Calu3 (cell line): ENCODE data around the gene C19orf25. TPM values are rescaled to one million over a fixed set of nuclear protein-coding genes. Genes with fewer than 3 reads are reported as not detected.

Source experiments
- BruUV-seq: library from RNA; stranded (reverse); fragments of 400-500 nt; replicated peaks from 2 replicates; lab custom pipeline; 2021; lab: Mats Ljungman, UMichigan
- CTCF ChIA-PET: fragments of 300-600 bp; sonication (Branson Sonifier 250); formaldehyde crosslinking; loops from one replicate; lab custom pipeline; 2022; ENCODE audit warnings: antibody characterized with exemption; lab: Charles Lee
- DNase-seq: peaks from one replicate; pipeline ENCODE4 v3.0.0; 2022
- H3K27ac Mint-ChIP-seq: one replicate; pipeline ENCODE4 v1.8.0; 2022; ENCODE audit warnings: mixed read lengths; ENCODE audit not compliant: unreplicated experiment
- H3K27me3 Mint-ChIP-seq: one replicate; pipeline ENCODE4 v1.8.0; 2022; ENCODE audit warnings: mixed read lengths; ENCODE audit not compliant: unreplicated experiment
- H3K36me3 Mint-ChIP-seq: one replicate; pipeline ENCODE4 v1.8.0; 2022; ENCODE audit warnings: mild to moderate bottlenecking, moderate library complexity, mixed read lengths; ENCODE audit not compliant: insufficient read depth, unreplicated experiment
- H3K4me1 Mint-ChIP-seq: one replicate; pipeline ENCODE4 v1.8.0; 2022; ENCODE audit warnings: mild to moderate bottlenecking, low read depth, mixed read lengths; ENCODE audit not compliant: unreplicated experiment
- H3K4me3 Mint-ChIP-seq: one replicate; pipeline ENCODE4 v1.8.0; 2022; ENCODE audit warnings: mild to moderate bottlenecking, low read depth, moderate library complexity, mixed read lengths; ENCODE audit not compliant: unreplicated experiment
- H3K9me3 Mint-ChIP-seq: one replicate; pipeline ENCODE4 v1.8.0; 2022; ENCODE audit warnings: low read depth, mixed read lengths; ENCODE audit not compliant: unreplicated experiment
- CTCF ChIP-seq: fragments of 200-600 bp; IDR thresholded peaks from one replicate; pipeline ENCODE4 v1.8.0; 2022; ENCODE audit warnings: antibody characterized with exemption; ENCODE audit not compliant: unreplicated experiment
- intact Hi-C: fragments of 100-400 bp; cut with micrococcal nuclease; formaldehyde crosslinking; loops from one replicate; pipeline ENCODE4 v1.10.0; 2022; ENCODE audit not compliant: unreplicated experiment
- total RNA-seq: library from RNA; stranded (reverse); gene quantifications from 2 replicates; pipeline ENCODE4 v1.2.3, GENCODE V29; 2022

The C19orf25 gene
- total RNA-seq, 1 experiment from 2014 or later = 33.7 TPM

DNA sequence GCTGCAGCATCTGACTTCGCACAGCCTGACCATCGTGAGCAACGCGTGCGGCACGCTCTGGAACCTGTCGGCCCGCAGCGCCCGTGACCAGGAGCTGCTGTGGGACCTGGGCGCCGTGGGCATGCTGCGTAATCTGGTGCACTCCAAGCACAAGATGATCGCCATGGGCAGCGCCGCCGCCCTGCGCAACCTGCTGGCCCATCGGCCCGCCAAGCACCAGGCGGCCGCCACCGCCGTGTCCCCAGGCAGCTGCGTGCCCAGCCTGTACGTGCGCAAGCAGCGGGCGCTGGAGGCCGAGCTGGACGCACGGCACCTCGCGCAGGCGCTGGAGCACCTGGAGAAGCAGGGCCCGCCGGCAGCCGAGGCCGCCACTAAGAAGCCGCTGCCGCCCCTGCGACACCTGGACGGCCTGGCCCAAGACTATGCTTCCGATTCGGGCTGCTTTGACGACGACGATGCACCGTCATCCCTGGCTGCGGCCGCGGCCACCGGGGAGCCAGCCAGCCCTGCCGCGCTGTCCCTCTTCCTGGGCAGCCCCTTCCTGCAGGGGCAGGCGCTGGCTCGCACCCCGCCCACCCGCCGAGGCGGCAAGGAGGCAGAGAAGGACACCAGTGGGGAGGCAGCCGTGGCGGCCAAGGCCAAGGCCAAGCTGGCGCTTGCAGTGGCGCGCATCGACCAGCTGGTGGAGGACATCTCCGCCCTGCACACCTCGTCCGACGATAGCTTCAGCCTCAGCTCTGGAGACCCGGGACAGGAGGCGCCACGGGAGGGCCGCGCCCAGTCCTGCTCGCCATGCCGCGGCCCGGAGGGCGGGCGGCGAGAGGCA is 13.6 kb downstream of the C19orf25 start:
- DNase-seq = no peak
- Mint-ChIP-seq H3K4me3 (no peak overlapping the region), H3K27me3 (no peaks in the 10 kb centered on the region), H3K4me1 (no peaks in the 10 kb centered on the region), H3K9me3 (no peaks in the 10 kb centered on the region), H3K27ac (no peak overlapping the region), H3K36me3 (peaks cover 6% of the 10 kb centered on the region)
- no peak for TF ChIP-seq CTCF
- intact Hi-C loops = no loop called here
- BruUV-seq = no TSS peak
- CTCF ChIA-PET = interaction anchor here (0.6 kb wide), 1 partner anchor 54 kb away, joined by 6 read pairs; no protein-coding TSS in a partner anchor

GRCh38 chr19:1461862-1462261 is 17.2 kb downstream of the C19orf25 start:
- CTCF ChIA-PET = interaction anchor here (0.7 kb wide), 2 partner anchors 30 to 81 kb away, joined by 3 to 6 read pairs; no protein-coding TSS in a partner anchor
- no peak for DNase-seq
- Mint-ChIP-seq H3K4me1 (no peaks in the 10 kb centered on the region), H3K27ac (no peak overlapping the region), H3K27me3 (peaks cover 26% of the 10 kb centered on the region), H3K4me3 (no peak overlapping the region), H3K36me3 (peaks cover 9% of the 10 kb centered on the region), H3K9me3 (no peaks in the 10 kb centered on the region)
- TF ChIP-seq CTCF = no peak
- no TSS peak for BruUV-seq
- intact Hi-C loops = no loop called here

DNA sequence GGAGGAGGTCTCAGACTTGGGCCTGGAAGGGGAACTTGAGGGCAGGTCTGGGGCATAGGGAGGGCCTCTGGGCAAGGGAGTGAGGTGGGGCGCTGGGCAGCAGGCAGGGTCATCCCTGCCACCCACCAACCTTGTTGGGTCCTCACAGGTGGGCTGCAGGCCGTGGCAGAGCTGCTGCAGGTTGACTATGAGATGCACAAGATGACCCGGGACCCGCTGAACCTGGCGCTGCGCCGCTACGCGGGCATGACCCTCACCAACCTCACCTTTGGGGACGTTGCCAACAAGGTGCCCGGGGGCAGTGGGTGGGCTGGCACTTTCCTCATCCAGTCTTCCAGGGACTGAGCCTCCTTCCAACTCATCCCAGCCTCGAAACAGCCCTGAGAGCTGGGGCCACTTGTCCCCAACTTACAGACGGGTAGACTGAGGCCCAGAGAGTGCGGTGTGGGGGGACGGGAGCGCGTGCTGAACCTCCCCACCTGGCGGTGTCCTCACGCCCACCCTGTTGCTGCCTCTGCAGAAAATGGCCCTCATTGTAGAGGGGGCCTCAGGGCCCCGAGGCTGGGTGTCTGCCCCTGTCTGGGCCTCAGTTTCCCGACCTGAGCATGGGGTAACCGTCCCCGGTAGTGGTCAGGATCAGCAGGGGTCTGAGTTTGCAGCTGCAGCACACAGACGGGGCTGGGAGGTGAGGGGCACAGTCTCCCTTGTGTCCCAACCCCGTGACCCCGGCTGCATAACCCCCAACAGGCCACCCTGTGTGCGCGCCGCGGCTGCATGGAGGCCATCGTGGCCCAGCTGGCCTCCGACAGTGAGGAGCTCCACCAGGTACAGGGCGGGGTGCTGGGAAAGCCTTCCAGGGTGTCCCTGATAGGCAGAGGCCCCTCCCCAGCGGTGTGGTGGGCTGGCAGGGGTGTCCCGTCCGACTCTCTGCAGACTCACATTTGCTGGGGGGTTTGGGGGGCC is 18.7 kb downstream of the C19orf25 start:
- H3K27ac Mint-ChIP-seq = no peak overlapping the region
- DNase-seq = no peak
- H3K27me3 Mint-ChIP-seq = peaks cover 36% of the 10 kb centered on the region
- TF ChIP-seq CTCF = no peak
- H3K9me3 Mint-ChIP-seq = no peaks in the 10 kb centered on the region
- H3K4me1 Mint-ChIP-seq = no peaks in the 10 kb centered on the region
- BruUV-seq = no TSS peak
- H3K36me3 Mint-ChIP-seq = peaks cover 19% of the 10 kb centered on the region
- intact Hi-C loops = no loop called here
- CTCF ChIA-PET = no interaction called here
- no peak overlapping the region for H3K4me3 Mint-ChIP-seq

DNA sequence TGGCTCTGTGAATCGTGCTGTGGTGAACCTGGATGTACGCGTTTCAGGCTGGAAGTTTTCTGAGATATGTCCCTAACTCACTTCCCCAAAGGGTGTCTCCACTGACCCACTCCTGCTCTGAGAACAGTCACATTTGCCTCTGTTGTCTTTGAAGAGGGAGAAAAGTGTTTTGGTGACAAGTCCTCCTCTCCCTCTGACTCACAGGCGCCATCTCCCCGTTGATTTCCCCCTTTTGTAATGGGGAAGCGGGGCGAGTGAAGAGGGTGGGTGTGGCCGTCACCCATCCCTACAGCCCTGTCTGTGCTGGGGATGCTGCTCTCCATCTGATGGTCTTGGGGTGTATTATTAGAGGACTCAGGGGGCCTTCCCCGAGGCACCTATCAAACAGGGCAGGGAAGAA is 19.5 kb downstream of the C19orf25 start:
- intact Hi-C loops = no loop called here
- no TSS peak for BruUV-seq
- CTCF ChIA-PET = no interaction called here
- Mint-ChIP-seq H3K4me1 (no peaks in the 10 kb centered on the region), H3K27me3 (peaks cover 42% of the 10 kb centered on the region), H3K27ac (no peak overlapping the region), H3K9me3 (no peaks in the 10 kb centered on the region), H3K4me3 (no peak overlapping the region), H3K36me3 (peaks cover 20% of the 10 kb centered on the region)
- DNase-seq = no peak
- TF ChIP-seq CTCF = no peak
